ENCODE data around the gene SCN2B.

DNA sequence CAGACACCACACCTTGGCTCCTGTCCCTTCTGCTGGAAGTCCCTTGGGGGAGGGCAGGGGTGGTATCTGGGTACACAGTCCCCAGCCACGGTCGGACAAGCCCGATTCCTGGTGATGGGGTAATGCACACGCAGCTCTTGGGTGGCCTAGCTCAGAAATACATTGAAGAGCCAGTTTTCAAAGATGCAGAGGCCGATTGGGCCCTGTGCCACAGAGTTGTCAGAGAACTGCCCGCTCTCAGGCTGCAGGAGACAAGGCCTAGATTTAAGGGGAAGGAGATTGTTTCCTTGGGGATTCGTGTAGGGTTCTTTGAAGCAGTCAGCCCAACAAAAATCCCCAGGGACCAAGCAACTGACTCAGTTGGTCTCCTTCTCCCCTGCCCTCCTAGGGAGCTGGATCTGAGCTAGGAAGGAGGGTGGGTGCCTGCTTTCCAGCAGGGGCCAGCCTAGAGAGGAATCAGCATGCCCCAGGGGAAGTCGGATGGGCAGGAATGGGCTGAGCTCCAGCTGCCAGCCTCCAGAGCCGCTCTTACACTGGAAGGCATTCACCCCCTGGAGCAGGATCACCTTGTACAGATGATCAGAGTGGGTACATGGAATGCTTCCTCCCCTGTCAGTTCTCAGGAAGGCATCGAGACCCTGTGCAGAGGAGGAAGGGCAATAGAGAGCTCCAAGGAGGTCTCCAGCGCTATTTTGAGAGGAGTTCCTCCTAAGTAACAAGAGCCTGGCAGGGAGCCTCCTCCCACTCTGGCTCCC lies 20.5 kb downstream of the SCN2B start:
- TF ChIP-seq RAD21 (conservative IDR thresholded peaks at IDR 0.05) (no peak), EP300 (conservative IDR thresholded peaks at IDR 0.05; ENCODE audit: poor library complexity, severe bottlenecking) (no peak), POLR2AphosphoS5 (IDR thresholded peaks at IDR 0.05) (no peak), MXI1 (conservative IDR thresholded peaks at IDR 0.05; ENCODE audit: poor library complexity, severe bottlenecking) (no peak), EZH2 (IDR thresholded peaks at IDR 0.05; ENCODE audit: borderline replicate concordance, insufficient read depth, low read length, poor library complexity, severe bottlenecking) (no peak), TAF1 (IDR thresholded peaks at IDR 0.05; ENCODE audit: low read depth) (no peak)
- TF ChIP-seq, protein P1, sequence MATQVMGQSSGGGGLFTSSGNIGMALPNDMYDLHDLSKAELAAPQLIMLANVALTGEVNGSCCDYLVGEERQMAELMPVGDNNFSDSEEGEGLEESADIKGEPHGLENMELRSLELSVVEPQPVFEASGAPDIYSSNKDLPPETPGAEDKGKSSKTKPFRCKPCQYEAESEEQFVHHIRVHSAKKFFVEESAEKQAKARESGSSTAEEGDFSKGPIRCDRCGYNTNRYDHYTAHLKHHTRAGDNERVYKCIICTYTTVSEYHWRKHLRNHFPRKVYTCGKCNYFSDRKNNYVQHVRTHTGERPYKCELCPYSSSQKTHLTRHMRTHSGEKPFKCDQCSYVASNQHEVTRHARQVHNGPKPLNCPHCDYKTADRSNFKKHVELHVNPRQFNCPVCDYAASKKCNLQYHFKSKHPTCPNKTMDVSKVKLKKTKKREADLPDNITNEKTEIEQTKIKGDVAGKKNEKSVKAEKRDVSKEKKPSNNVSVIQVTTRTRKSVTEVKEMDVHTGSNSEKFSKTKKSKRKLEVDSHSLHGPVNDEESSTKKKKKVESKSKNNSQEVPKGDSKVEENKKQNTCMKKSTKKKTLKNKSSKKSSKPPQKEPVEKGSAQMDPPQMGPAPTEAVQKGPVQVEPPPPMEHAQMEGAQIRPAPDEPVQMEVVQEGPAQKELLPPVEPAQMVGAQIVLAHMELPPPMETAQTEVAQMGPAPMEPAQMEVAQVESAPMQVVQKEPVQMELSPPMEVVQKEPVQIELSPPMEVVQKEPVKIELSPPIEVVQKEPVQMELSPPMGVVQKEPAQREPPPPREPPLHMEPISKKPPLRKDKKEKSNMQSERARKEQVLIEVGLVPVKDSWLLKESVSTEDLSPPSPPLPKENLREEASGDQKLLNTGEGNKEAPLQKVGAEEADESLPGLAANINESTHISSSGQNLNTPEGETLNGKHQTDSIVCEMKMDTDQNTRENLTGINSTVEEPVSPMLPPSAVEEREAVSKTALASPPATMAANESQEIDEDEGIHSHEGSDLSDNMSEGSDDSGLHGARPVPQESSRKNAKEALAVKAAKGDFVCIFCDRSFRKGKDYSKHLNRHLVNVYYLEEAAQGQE (IDR thresholded peaks at IDR 0.05; ENCODE audit: borderline replicate concordance) = no peak
- TF ChIP-seq, protein P2, sequence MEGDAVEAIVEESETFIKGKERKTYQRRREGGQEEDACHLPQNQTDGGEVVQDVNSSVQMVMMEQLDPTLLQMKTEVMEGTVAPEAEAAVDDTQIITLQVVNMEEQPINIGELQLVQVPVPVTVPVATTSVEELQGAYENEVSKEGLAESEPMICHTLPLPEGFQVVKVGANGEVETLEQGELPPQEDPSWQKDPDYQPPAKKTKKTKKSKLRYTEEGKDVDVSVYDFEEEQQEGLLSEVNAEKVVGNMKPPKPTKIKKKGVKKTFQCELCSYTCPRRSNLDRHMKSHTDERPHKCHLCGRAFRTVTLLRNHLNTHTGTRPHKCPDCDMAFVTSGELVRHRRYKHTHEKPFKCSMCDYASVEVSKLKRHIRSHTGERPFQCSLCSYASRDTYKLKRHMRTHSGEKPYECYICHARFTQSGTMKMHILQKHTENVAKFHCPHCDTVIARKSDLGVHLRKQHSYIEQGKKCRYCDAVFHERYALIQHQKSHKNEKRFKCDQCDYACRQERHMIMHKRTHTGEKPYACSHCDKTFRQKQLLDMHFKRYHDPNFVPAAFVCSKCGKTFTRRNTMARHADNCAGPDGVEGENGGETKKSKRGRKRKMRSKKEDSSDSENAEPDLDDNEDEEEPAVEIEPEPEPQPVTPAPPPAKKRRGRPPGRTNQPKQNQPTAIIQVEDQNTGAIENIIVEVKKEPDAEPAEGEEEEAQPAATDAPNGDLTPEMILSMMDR (IDR thresholded peaks at IDR 0.05; ENCODE audit: poor library complexity, severe bottlenecking) = no peak

All from neural cell (in vitro differentiated cells).